Peyer's patch (tissue), 4 donors: ENCODE results near the gene PRODH2. TPM values are rescaled to one million over a fixed set of nuclear protein-coding genes. Genes with fewer than 3 reads are reported as not detected.

Source experiments
- DNase-seq, 3 donors: peaks; one replicate each; pipeline ENCODE4 v3.0.0-alpha.2; 2017 to 2019
- H3K27ac ChIP-seq, 4 donors: fragments of 200-600 bp; sonication (generic); one replicate each; pipeline ENCODE4 v1.5.1; 2016 to 2019
- H3K27me3 ChIP-seq, 2 donors: fragments of 200-600 bp; sonication (generic); one replicate each; pipeline ENCODE4 v1.5.1; 2019
- H3K36me3 ChIP-seq, 3 donors: fragments of 200-600 bp; sonication (generic); one replicate each; pipeline ENCODE4 v1.5.1; 2016 to 2019
- H3K4me1 ChIP-seq, 4 donors: fragments of 200-600 bp; sonication (generic); one replicate each; pipeline ENCODE4 v1.5.1; 2016 to 2019
- H3K4me3 ChIP-seq, 4 donors: fragments of 200-600 bp; sonication (generic); 1 replicate in 3 of 4; 2 replicates in 1 of 4; pipeline ENCODE4 v1.5.1; 2016 to 2019; ENCODE audit warnings: mild to moderate bottlenecking in 1 of 4
- H3K9me3 ChIP-seq, 4 donors: fragments of 200-600 bp; sonication (generic); one replicate each; pipeline ENCODE4 v1.5.1; 2016 to 2019; ENCODE audit warnings: mild to moderate bottlenecking in 1 of 4
- CTCF ChIP-seq, 6 experiments: fragments of 450-650 bp in 4 of 6; fragments of 200-600 bp in 2 of 6; sonication (generic) in 1 of 6; IDR thresholded peaks; one replicate each; pipeline ENCODE4 v1.5.1; 2017 to 2019; ENCODE audit warnings: antibody characterized with exemption in 6 of 6, mild to moderate bottlenecking in 3 of 6, moderate library complexity in 1 of 6
- POLR2A ChIP-seq, 2 donors: fragments of 450-650 bp; IDR thresholded peaks; one replicate each; pipeline ENCODE4 v1.5.1; 2017; ENCODE audit warnings: antibody characterized with exemption in 2 of 2, mild to moderate bottlenecking in 2 of 2, moderate library complexity in 2 of 2
- total RNA-seq, 4 donors: library from RNA; depleted of rRNA; stranded (reverse); fragments of >200 nt; gene quantifications; one replicate each; pipeline ENCODE4 v1.1.0, GENCODE V29; 2016

The PRODH2 gene
- total RNA-seq, 4 donors from 2014 or later: not detected

GRCh38 chr19:35790981-35791813, 21.4 kb downstream of the PRODH2 start:
- no peak for DNase-seq
- TF ChIP-seq CTCF (IDR thresholded peaks at IDR 0.05) (no peak), POLR2A (IDR thresholded peaks at IDR 0.05) (no peak)
- no peaks in the 10 kb centered on the region for H3K4me1 ChIP-seq

DNA sequence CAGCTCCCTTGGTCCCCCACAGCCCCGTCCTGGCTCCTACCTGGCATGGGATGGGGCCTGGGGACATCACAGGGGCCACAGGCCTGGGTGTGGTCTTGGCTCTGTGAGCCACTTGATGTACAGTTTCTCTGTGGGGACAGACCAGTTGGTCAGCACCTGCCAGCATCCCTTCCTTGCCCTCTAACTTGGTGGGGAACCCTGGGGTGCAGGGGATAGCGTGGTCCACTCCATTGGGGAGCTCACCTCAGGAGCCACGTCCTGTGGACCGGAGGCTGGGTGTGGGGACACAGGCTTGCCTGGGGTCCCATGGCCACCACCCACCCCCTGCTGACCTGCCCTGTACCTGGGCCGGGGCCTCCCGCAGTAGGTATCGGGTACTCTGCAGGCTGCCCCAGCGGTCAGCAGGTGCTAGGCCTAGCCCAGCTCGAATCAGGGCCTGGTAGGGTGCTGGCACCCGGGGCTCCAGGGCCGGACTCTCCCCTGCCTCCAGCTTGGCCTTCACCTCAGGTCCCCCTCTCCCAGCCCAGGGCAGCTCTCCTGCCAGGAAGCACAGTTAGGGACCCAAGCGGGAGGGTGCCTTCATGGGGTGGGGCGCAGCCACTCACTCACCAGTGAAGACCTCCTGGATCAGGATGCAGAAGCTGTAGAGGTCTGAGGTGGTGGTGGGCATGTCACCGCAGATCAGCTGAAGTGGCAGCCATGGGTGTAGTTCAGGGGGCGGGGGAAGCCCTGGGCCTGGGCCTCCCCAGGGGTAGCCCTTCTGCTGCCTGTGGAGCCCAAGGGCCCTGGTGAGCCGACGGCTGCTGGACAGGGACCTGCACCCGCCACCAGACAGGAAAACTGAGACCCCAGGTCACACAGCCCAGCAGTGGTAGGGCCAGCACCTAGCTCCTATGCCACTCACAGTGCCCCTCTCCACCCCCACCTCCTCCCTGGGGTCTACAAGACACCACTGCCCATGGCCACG, 22.4 kb downstream of the PRODH2 start:
- Histone ChIP-seq H3K27me3 (no peaks in the 10 kb centered on the region), H3K27ac (no peak overlapping the region), H3K4me3 (no peak overlapping the region), H3K9me3 (no peaks in the 10 kb centered on the region), H3K36me3 (no peaks in the 10 kb centered on the region), H3K4me1 (no peaks in the 10 kb centered on the region)
- TF ChIP-seq POLR2A (IDR thresholded peaks at IDR 0.05): no peak
- no peak for TF ChIP-seq CTCF (IDR thresholded peaks at IDR 0.05)
- no peak for DNase-seq

More at GRCh38 chr19:35790981-35791813, 21.4 kb downstream of the PRODH2 start:
- Histone ChIP-seq H3K27me3 (no peaks in the 10 kb centered on the region), H3K4me3 (no peak overlapping the region), H3K9me3 (no peaks in the 10 kb centered on the region), H3K27ac (no peak overlapping the region), H3K36me3 (no peaks in the 10 kb centered on the region)

DNA sequence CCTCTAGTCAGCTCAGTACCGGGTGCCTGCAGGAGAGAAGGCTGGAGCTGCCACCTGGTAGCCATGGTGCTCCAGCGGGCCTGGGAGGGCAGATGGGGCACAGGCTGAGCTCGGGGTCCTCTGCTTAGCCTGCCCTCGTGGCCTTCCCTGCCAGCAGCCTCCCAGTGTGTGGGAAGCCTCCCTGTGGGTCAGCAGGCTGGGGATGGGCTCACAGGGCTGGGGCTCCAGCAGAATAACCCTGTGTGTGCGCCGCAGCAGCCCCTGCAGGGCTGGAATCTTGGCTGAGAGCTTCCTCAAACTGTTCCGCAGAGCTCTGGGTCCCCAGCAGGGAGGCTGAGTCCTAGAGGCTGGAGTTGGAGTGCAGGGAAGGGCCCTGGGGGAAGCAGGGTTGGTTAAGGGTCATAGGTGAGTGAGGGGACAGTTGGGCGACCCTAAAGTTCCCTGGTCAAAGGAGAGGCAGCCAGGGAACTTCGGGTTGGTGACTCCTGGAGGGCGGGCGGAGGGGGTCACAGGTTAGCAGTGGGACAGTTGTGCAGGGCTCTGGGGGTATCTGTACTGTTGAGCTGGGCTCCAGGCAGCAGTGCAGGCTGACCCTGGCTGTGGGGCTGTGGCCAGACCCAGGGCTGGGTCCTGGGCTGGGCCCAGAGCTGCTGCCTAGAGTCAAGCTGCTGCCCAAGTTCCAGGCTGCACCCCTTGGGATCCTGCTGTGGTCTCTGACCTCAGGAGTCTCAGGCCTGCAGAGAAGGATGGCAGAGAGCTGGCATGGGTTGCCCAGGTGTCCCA, 23.3 kb downstream of the PRODH2 start:
- Histone ChIP-seq H3K27ac (no peak overlapping the region), H3K4me3 (no peak overlapping the region), H3K27me3 (no peaks in the 10 kb centered on the region), H3K9me3 (no peaks in the 10 kb centered on the region), H3K36me3 (no peaks in the 10 kb centered on the region), H3K4me1 (no peaks in the 10 kb centered on the region)
- DNase-seq: no peak
- TF ChIP-seq CTCF (IDR thresholded peaks at IDR 0.05) (no peak), POLR2A (IDR thresholded peaks at IDR 0.05) (no peak)

DNA sequence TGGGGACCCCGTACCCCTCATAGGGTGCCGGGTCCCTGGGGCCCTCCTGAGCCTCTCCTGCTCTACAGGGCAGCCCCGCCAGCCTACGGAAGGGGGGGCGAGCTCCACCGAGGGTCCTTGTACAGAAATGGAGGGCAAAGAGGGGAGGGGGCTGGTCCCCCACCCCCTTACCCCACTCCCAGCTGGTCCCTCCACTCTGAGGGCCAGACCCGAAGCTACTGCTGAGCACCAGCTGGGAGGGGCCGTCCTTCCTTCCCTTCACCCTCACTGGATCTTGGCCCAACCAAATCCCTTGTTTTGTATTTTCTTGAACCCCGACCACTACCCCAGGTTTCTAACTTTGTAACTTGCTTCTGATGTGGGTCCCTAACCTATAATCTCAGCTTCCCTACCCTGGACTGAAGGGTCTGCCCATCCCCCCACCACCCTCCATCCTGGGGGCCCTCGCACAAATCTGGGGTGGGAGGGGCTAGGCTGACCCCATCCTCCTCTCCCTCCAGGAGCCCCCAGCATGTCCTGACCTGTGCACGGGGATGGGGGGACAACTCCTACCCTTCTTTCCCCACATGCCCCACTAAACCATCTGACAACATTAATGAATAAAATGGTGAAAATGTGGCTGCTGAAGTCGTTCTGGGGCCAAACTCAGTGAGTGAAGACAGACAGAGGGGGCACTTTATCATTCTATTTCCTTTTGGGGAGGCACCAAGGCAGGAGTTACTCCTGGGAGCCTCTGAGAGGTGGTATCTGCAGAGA, 24.3 kb downstream of the PRODH2 start:
- TF ChIP-seq CTCF (IDR thresholded peaks at IDR 0.05): no peak
- TF ChIP-seq POLR2A (IDR thresholded peaks at IDR 0.05): no peak
- no peak for DNase-seq

More for the DNA sequence above, 24.3 kb downstream of the PRODH2 start:
- Histone ChIP-seq H3K27ac (no peak overlapping the region), H3K4me1 (no peaks in the 10 kb centered on the region), H3K4me3 (no peak overlapping the region), H3K36me3 (no peaks in the 10 kb centered on the region), H3K27me3 (no peaks in the 10 kb centered on the region), H3K9me3 (no peaks in the 10 kb centered on the region)
